NOMO-1 treated with DMSO at 0.1 percent for 48 hours (cell line): Measurements from ENCODE around the gene CD59.
"Not testable (repeated sequence)": the region's sequence is repeated elsewhere in the genome, so short reads cannot be mapped to it uniquely, and the experiment has no call there.

Experiments
- DNase-seq: peaks from one replicate; lab custom pipeline; 2025; ENCODE audit not compliant: unreplicated experiment; lab: John Stamatoyannopoulos, UW

CD59 gene

DNA sequence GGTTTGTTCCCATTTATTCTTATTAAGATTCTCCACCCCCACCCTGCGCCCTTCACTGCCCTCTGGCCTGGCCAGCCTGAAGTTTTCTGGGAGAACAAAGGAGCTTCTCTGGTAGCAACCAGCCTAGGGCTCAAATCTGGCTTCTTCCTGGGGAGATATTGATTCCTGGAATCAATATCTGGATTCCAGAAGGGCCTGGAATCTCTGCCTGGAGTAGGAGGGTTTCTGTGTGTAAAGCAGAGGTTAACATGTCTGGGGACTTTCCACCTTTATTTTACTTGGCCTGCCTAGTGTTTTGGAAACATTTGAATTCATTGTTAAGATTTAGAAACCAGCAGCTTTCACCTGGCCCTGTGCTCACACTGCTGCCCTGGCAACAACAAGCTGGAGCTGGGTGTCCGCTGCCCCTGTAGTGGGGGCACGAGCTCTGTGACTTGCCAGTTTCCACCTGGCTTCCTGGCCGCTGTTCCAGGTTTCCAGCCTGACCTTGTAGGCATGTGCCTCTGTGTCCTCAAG lies 41.1 kb downstream of the CD59 start:
- DNase-seq, result no peak

DNA sequence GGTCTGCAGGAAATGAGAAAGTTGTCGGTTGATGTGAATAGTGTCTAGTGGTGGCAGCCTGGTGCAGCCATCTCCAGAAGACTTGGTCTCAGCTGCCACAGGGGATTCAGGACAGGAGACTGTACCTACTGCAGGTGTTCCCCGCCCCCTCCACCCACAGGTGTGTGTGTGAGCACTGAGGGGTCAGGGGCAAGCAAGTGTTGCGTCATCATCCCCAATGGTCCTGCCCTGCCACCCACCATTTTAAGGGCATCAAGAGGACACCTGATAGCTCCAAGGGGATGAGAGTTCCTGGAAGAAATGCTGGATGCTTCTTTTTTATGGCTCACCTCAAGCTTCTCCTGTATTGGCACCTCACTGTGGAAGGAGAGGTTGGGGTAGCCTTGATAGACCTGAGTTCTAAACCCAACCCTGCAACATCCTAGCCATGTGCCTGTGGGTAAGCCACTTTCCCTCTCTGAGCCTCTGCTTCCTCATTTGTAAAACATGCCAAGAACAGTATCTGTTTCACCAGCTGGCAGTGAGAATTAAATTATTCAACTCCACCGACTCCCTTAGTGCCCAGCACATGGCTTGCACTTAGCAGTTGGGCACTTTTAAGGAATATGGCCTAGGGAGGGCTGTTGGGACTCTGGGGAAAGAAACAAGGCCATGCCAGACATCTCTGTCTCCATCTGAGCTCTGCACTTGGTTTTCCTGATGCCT lies 41.7 kb downstream of the CD59 start:
- DNase-seq, result peak; percentile 4

DNA sequence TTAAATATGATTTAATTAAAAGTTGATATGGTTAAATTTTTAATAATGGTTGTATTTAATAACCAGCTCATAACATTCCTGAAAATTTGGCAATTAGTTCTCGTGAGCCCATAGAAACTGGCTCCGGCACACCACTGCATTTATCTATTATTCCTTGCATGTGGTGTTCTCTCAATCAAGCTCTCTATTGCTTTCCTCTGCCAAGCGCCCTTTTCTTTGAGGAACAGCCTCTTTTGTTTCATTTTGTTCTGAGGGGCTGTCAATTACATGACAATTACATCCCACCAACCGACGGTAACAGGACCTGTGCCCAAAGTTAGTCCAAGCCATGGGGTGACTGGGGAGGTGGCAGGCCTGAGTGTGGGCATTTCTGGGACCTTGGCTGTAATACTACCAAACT lies 43.7 kb downstream of the CD59 start:
- no peak for DNase-seq

DNA sequence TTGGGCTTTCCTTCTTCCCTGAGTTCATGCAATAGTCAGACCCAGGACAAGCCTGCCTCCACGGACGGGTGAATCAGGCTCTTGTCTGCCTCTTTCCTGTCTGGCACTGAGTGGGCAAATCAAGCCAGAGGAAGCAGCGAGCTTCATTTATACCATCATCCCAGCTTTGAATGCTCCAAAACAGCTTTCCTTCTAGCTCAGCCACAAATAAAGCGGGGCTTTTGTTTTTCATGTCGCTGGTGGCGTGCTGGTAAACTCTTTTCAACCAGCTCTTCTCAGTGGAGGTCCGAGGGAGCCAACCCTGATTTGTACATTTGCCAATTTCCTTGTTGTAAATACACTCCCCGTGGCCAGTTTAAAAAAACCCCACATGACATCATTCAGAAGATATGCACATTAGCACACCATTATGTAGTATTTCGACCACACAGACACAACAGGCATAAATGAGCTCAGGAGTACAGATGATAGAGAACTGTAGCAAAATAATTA lies 44.2 kb downstream of the CD59 start:
- no peak for DNase-seq

DNA sequence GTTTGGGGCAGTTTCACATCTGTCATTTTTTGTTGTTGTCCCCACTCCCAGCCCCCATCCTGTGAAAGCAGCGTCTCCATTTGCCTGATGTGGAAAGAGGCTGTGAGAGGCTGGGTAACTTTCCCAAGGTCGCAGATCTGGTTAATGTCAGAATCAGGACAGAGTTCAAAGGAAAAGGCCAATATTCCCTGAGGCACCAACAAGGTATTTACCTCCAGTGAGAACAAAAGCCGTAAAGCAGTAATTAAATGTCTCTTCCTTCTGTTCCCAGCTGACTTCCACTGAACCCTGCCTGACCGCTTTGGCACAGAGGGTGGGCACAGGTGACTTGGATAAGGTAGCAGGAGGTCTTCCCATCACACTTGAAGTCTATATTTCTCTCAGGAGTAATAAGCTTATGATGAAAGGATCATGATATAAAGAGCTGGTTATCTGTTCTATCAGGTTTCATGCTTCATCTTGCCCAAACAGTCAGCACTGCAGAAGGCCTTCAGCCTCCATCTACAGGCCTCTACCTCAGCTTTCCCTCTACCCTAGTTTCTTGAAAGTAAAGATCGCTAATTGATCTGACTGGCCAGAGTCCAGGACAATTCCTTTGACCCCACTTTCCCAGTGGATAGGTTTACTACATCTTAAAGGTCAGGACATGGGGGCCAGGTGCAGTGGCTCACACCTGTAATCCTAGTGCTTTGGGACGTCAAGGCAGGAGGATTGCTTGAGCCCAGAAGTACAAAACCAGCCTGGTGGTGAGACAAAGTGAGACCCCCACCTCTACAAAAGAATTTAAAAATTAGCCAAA lies 45.0 kb downstream of the CD59 start:
- DNase-seq, result no peak

DNA sequence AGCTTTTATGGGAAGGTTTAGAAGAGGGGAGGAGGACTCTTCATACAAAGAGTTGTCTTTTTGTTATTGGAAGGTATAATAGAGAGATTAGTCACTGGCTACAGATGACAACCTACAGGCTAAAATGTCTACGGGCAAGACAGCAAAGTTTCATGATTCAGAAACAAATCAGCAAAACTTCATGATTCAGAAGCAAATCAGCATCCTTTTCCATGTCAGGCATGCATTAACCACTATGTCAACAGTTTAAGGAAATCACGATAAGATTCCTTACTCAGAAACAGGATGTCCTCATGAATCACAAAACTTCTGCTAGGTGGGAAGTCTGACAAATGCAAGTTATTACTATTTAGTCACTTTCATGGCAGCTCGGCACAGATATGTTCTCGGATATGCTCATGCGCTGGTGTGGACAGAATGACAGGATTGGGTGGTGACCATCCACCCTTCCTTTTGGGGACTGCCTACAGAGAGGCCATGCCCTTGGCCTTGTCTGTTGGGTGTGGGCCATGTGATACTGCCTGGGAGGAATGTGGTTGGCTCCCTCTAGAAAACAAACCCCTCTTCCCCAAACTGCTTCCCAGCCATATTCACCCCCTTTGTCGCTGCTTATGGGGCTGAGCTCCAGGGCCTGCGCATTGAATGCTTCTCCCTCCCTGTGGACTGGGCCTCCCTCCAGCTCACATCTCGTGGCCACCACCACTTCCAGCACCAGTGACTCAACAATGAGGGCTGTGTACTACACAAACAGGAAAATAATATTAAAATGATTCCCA lies 45.7 kb downstream of the CD59 start:
- DNase-seq, result no peak

DNA sequence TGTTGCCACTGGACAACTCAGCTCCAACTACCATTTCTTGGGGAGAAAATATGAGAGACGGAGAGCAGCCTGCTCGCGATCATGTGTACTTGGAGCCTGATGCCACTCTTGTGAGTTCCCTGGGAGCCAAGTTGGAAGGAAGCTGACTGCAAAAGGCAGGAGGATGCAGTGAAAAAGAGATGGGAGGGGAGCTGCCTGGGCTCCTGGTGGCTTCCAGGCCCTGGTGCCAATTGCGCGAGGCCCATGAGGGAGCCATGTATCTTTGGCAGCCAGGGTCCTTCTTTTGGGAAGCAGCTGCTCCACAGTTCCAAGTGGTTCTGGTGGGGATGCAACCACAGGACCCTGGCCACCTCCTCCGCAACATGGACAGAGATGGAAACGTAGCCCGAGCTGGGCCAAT lies 46.7 kb downstream of the CD59 start:
- no peak for DNase-seq

DNA sequence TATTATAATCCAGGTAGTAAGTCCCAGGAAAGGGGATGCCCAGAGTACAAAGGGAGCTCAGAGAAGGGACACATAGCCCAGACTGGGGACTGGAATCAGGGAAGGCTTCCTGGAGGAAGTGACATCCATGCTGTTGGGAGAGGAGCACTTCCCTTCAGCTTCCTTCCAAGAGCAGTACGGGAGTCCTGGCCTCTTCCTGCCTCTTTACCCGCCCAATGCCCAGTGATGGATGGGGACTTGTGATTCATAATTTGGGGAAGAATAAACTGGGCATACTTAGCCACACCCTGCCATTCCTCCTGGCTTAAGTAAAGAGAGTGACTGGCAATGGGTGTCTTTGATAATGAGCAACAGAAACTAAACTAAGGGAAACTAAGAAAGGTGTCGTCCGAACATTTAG lies 47.1 kb downstream of the CD59 start:
- no peak for DNase-seq

DNA sequence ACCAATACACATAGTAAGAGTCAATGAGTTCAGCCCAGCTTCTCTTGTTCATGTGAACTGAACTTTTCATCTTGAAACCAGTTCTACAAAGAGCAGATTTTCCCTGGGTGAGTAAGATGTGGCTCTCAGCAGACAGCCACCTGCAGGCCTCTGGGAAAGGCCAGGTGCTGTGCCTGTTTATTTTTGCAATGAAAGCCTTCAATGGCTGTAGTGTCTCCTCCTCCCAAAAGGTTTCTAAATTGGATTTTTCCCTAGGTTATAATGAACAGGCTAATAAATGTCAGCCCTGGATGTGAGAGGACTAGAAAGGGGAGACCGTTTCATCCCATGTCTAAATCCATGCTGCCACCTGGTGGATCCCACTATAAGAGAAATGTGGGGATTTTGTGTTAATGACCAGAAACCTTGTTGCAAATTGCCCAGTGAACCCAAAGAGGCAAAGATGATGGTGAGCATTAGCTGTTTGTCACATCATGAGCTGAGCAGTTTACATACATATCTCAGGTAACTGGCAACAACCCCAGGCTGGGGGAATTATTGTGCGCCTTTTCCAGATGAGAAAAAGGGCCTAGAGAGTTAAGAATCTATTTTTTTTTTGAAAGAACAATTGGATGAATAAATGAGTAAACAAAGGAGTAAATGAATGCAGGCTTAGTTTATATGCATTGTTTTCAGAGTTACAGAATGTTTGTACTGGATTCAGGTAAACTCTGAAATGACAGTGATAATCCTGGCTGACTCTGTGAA lies 48.3 kb downstream of the CD59 start:
- peak; percentile 30 for DNase-seq

DNA sequence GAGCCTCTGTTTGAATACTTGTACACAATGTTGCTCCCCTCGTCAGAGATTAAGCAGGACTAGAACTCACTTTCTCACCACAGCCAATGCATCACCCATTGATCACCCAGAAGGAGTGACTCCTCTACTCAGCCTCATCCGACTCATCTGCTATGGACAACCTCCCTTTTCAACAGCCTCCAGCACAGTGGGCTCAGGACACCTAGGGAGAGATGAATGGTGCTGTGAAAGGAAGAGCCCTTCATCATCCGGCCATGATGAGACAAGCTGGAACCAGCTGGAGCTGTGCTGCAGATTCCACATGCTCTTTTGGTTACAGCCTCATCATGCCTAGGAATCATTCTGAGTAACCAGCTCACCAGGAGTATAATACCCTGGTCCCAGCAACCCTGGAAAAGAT lies 51.1 kb downstream of the CD59 start:
- DNase-seq, result no peak

DNA sequence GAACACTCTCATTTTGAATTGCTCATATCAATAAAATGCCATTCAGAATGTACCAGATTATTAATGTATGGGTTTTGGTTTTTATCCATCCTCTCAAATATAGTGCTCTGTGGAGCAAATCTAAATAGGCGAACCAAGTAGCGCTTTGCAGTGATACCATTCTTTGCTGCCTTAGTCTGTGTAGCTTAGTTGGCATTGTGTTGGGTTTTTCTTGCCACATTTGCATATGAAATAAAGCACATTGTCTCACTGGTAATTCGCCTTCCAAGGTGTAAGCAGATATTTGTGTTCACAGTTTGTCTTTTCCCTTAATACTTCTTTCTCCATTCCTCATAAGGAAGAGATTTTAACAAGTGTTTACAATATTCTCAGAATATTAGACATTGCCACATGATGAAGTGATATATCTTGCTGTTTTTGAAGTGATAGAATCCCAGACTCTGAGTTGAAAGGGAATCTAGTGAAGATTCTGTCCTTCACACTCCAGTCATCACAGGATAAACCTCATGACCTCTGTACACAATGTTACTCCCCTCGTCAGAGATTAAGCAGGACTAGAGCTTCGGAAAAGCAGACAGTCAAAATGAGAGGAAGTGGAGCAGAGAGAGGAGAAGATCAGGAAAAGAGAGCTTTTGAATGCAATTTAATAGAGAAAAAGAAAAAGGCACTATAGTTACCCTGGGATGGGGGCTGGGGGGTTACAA lies 52.1 kb downstream of the CD59 start:
- no peak for DNase-seq

DNA sequence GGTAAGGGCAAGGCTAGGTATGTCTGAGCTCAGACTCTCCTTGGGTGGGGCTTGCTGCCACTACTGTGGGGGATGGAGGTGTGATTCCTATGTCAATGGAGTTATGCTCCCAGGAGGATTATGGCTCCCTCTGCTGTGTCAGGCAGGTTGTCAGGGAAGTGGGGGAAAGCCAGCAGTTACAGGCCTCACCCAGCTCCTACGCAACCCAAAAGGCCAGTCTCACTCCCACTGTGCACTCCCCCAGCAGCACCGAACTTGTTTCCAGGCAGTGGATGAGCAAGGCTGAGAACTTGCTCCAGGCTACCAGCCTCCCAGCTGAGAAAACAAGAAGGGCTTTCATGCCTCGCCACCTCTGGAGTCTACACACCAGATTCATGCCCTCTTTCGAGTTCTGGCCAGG lies 53.8 kb downstream of the CD59 start:
- DNase-seq, result no peak

DNA sequence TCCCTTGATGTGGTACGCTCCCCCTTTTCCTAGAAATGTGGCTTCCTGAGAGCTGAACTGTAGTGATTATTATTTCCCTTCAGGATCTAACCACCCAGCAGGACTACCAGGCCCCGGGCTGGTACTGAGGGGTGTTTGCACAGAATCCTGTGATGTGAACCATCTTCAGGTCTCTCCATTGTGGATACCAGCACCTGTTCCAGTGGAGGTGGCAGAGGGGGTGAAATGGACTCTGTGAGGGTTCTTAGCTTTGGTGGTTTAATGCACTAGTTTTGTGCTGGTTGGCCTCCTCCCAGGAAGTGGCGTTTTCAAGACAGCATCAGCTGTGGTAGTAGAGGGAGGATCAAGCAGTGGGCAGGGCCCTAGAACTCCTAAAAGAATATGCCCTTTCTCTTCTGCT lies 54.2 kb downstream of the CD59 start:
- DNase-seq, result no peak

DNA sequence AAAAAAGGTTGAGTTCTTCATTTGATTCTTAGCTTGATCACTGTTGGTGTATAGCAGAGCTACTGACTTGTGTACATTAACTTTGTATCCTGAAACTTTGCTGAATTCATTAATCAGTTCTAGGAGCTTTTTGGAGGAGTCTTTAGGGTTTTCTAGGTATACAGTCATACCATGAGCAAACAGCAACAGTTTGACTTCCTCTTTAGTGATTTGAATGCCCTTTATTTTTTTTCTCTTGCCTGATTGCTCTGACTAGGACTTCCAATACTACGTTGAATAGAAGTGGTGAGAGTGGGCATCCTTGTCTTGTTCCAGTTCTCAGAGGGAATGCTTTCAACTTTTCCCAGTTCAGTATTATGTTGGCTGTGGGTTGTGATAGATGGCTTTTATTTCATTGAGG lies 57.6 kb downstream of the CD59 start:
- DNase-seq, result not testable (repeated sequence)

DNA sequence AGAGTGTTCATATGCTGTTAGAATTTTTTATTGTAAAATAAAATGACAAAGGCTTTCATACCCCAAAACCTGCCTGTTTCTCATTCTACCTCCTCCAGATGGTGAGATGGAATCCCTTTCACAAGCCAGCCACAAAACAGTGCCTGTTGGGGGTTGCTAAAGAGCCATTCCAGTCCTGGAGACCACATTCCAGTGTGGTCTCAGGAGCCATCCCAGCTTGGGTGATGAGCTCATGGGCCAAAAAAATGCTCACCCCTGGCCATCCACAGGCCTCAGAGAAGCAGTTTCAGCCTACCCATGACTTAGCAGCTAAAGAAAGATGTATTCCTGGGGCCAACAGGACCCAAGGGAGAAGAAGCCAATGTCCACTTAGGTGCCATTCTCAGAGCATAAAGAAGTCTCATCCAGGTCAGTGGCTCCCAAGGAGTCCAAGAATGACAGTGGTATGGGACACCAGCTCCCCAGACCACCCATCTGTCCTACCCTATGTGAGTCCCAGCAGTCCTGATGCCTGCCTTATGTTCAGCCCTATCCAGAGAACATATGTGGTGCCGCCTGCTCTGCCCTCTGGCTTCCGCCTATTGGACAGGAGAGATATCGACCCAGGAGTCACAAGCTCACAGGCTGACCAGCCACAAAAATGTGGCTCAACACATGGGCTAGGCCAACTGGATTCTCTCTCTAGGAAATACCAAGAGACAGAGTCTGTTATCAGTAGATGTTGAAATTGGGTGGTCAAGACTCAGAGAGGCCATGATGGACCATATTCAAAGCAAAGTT lies 62.0 kb downstream of the CD59 start:
- no peak for DNase-seq

DNA sequence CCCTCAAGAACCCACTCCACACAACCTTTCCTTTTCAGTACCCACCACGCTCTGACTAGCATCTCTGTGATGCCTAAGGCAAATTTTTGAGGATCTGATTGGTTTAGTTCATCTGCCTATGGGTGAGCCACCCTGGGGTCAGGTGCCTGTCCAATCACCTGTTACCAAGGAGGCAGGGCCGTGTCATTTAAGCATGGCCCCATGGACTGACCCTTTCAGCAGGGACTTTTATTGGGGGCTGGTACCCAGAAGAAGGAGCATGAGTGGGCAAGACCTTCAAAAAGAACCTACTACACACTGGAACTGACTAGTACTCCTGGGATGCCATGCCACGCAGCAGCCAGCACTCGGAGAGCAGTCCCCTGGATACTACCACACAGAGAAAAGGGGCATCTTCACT lies 64.0 kb downstream of the CD59 start:
- DNase-seq, result no peak

DNA sequence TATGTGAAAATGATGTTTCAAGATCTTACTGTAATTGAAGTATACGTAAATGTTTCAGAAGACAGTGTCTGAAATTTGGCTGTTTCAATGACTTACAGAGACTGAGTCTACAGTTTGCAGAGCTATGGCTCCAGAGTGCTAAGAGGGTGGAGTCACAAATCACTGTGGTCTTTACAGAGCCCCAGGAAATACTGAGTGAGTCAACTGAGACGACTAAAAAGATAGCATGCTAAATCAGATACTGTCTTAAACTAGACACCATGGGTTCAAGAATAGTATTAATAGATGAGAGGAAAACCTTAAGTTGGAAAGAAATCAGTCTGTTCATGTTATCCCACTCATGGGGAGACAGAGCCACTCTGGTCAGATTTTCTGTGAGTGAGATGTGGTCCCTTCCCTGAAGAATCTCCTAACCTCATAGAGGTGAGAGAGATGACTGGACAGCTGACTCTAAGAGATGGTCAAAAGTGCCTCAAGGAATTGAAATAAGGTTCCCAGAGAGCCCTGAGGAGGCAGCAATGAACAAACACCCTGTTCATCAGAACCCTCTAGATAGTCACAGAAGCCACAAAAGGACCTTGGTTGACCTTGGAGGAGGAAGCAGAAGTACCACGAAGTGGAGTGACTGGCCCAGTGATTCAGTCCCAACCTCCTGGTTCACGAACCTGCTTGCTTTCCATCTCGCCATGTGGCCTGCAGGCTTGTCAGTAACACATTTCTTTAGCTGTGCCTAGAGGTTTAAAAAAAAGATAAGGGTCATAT lies 65.8 kb downstream of the CD59 start:
- no peak for DNase-seq

DNA sequence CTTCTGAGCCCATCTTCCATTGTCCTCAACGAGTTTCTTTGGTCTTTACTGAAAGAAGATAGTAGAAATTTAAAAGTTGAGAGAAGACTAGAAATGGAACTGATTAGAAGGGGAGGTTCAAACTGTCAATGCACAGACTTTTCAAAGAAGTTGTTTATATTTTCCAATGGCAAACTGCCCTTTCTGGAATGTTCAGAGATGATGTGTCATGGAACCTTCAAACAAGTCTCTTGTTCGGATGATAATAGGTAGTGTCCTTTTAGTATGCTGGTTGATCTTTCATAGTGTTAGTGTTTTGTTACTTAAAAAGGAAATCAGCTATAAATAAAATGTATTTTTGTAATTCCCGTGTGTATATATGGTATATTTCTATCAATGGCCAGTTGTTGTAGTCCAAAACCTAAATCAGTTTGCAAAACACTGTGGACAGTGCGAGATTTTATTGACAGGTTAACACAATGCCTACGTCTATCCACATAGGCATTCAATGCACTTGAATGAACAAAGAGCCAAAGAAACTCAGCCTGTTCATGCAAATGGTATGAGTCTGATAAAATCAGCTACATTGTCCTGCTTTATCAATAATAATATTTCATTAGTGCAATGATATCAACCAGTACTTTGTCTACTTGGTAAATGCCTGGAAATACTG lies 66.5 kb downstream of the CD59 start:
- DNase-seq, result no peak
